ENCODE results near the gene MED15. TPM values are rescaled to one million over a fixed set of nuclear protein-coding genes. Genes with fewer than 3 reads are reported as not detected.

Gene MED15
- total RNA-seq, 2 donors from 2014 or later, result 61.4 to 62.7 TPM

DNA sequence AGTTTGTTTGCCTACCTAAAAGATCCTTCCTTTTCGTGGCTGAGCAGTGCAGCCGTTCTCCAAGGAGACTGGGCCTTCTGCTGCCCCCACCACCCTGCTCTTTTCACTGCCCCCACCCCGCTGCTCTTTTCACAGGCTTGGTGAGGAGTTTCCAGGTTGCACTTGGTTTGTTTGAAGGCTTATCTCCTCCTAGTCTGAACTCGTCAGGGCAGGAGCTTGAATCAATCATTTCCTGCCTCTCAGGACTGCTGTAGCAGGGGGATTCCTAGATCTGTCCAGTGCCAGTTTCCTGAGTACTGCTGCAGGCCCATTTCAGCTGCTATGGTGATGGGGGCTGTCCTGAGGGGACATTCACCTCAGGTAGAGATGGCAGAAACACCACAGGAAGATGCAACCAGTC lies 10.0 kb downstream of the MED15 start:
- Mint-ChIP-seq H3K27ac (peak overlapping the region; percentile 60), H3K4me3 (no peak overlapping the region), H3K27me3 (ENCODE audit: insufficient read depth) (no peaks in the 10 kb centered on the region), H3K4me1 (peaks cover 7% of the 10 kb centered on the region), H3K36me3 (ENCODE audit: low read depth) (peaks cover 23% of the 10 kb centered on the region), H3K9me3 (no peaks in the 10 kb centered on the region)
- TF ChIP-seq, protein P1, sequence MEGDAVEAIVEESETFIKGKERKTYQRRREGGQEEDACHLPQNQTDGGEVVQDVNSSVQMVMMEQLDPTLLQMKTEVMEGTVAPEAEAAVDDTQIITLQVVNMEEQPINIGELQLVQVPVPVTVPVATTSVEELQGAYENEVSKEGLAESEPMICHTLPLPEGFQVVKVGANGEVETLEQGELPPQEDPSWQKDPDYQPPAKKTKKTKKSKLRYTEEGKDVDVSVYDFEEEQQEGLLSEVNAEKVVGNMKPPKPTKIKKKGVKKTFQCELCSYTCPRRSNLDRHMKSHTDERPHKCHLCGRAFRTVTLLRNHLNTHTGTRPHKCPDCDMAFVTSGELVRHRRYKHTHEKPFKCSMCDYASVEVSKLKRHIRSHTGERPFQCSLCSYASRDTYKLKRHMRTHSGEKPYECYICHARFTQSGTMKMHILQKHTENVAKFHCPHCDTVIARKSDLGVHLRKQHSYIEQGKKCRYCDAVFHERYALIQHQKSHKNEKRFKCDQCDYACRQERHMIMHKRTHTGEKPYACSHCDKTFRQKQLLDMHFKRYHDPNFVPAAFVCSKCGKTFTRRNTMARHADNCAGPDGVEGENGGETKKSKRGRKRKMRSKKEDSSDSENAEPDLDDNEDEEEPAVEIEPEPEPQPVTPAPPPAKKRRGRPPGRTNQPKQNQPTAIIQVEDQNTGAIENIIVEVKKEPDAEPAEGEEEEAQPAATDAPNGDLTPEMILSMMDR (conservative IDR thresholded peaks at IDR 0.05), result no peak
- no peak for DNase-seq
- no peaks in the 10 kb centered on the region for H3K9me3 ChIP-seq (ENCODE audit: control insufficient read depth, low read length)
- no peak overlapping the region for H3K4me3 ChIP-seq (ENCODE audit: low read length)
- H3K27ac ChIP-seq (ENCODE audit: low read depth, low read length), result peak overlapping the region; percentile 16
- WGBS, 2 experiments (ENCODE audit: insufficient coverage in 1 of 2, insufficient read length in 1 of 2), result 82 to 100% methylated on average over 2 to 4 of the region's 4 CpGs
- no peaks in the 10 kb centered on the region for H3K27me3 ChIP-seq (ENCODE audit: control insufficient read depth, insufficient read depth, low read length, poor library complexity, severe bottlenecking)
- no peak overlapping the region for H3K9ac ChIP-seq (ENCODE audit: extremely low read depth, low read length, poor library complexity, severe bottlenecking)
- H3K36me3 ChIP-seq (ENCODE audit: control insufficient read depth, insufficient read depth, low read length), result peaks cover 56% of the 10 kb centered on the region
- no peaks in the 10 kb centered on the region for H3K4me1 ChIP-seq (ENCODE audit: control insufficient read depth, insufficient read depth, low read length)

DNA sequence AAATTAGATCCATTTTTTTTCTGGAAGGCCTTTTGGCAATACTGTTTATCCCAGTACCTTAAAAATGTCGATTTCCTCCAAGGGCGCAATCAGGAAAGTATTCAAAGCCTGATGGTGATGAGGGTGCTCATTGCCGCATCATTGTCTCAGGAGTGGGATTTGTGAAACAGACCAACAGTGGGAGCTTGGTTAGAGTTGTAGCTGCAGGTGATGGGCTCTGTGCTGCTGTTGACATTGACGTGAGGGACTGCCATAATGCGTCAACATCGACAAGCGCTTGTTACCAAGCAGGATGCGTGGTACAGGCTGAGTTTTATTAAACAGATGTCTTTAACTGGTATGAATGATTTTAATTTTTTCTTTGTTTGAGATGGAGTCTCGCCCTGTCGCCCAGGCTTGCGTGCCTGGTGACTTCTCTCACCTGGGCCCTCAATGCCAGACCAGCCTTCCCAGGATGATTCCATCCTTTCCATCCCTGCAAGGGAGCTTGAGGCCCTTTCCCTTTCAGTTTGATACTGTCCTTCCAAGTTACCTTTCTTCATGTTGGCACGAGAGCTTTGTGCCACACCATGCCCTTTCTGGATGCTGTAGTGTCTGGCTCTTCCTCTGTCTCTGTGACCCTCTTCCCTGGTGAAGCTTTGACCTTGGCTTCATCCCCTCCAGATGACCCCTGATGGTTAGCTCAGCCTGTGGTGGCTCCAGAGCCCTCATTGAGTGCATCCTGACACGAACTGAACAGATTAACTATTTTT lies 10.6 kb downstream of the MED15 start:
- no peak for DNase-seq
- no peaks in the 10 kb centered on the region for H3K27me3 ChIP-seq (ENCODE audit: control insufficient read depth, insufficient read depth, low read length, poor library complexity, severe bottlenecking)
- Mint-ChIP-seq H3K4me1 (peaks cover 10% of the 10 kb centered on the region), H3K27ac (no peak overlapping the region), H3K4me3 (no peak overlapping the region), H3K36me3 (ENCODE audit: low read depth) (peaks cover 23% of the 10 kb centered on the region), H3K9me3 (no peaks in the 10 kb centered on the region), H3K27me3 (ENCODE audit: insufficient read depth) (no peaks in the 10 kb centered on the region)
- 90 to 92% methylated on average over 11 to 13 of the region's 13 CpGs for WGBS, 2 experiments (ENCODE audit: insufficient coverage in 1 of 2, insufficient read length in 1 of 2)
- TF ChIP-seq, protein P1 (conservative IDR thresholded peaks at IDR 0.05), result no peak
- H3K4me3 ChIP-seq (ENCODE audit: low read length), result no peak overlapping the region
- no peaks in the 10 kb centered on the region for H3K4me1 ChIP-seq (ENCODE audit: control insufficient read depth, insufficient read depth, low read length)
- H3K9me3 ChIP-seq (ENCODE audit: control insufficient read depth, low read length), result no peaks in the 10 kb centered on the region
- peaks cover 57% of the 10 kb centered on the region for H3K36me3 ChIP-seq (ENCODE audit: control insufficient read depth, insufficient read depth, low read length)
- no peak overlapping the region for H3K9ac ChIP-seq (ENCODE audit: extremely low read depth, low read length, poor library complexity, severe bottlenecking)
- H3K27ac ChIP-seq (ENCODE audit: low read depth, low read length), result no peak overlapping the region

- H3K36me3 Mint-ChIP-seq (ENCODE audit: low read depth), result peaks cover 17% of the 10 kb centered on the region
- H3K4me3 ChIP-seq (ENCODE audit: low read length), result no peak overlapping the region
- H3K27ac ChIP-seq (ENCODE audit: low read depth, low read length), result no peak overlapping the region
- H3K9me3 Mint-ChIP-seq, result no peaks in the 10 kb centered on the region
- no peak overlapping the region for H3K9ac ChIP-seq (ENCODE audit: extremely low read depth, low read length, poor library complexity, severe bottlenecking)
- WGBS, 2 experiments (ENCODE audit: insufficient coverage in 1 of 2, insufficient read length in 1 of 2), result 83 to 100% methylated on average over 2 to 4 of the region's 4 CpGs
- H3K4me1 ChIP-seq (ENCODE audit: control insufficient read depth, insufficient read depth, low read length), result no peaks in the 10 kb centered on the region
- H3K27me3 Mint-ChIP-seq (ENCODE audit: insufficient read depth), result no peaks in the 10 kb centered on the region
- H3K9me3 ChIP-seq (ENCODE audit: control insufficient read depth, low read length), result no peaks in the 10 kb centered on the region
- no peaks in the 10 kb centered on the region for H3K27me3 ChIP-seq (ENCODE audit: control insufficient read depth, insufficient read depth, low read length, poor library complexity, severe bottlenecking)
- TF ChIP-seq, protein P1 (conservative IDR thresholded peaks at IDR 0.05), result no peak
- no peak for DNase-seq
- peaks cover 14% of the 10 kb centered on the region for H3K4me1 Mint-ChIP-seq
- H3K4me3 Mint-ChIP-seq, result no peak overlapping the region
- H3K36me3 ChIP-seq (ENCODE audit: control insufficient read depth, insufficient read depth, low read length), result peaks cover 53% of the 10 kb centered on the region
- H3K27ac Mint-ChIP-seq, result no peak overlapping the region
Observed at GRCh38 chr22:20519558-20519957, 12.1 kb downstream of the MED15 start.

Data from endodermal cell (in vitro differentiated cells).